Measurements from ENCODE around the gene GIPC2.

Gene GIPC2

DNA sequence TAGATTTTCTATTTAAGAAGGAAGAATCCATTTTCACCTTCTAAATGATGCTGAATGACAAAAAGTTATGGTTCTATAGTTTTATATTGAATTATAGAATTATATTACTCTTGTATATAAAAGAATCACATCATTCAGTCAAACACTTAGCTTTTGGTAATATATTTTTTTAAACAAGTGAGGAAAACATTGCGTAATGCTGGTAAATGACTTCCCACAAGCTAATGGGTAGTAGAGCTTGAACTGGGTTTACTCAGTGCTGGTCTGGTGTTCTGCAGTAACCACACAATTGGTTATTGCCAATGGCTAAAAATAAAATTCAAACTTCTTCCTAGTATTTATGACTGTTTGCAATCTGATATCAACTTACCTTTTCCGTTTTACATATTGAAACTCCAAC, 10.6 kb upstream of the GIPC2 start:
- in situ Hi-C loops (cut with HindIII; ENCODE audit: low sequenced_read_pairs) = no loop called here

- in situ Hi-C loops (cut with HindIII; ENCODE audit: low sequenced_read_pairs) = no loop called here
These were observed 9.3 kb upstream of the GIPC2 start for GRCh38 chr1:78036450-78036849.

- in situ Hi-C loops (cut with HindIII; ENCODE audit: low sequenced_read_pairs) = no loop called here
These were observed 7.7 kb upstream of the GIPC2 start for GRCh38 chr1:78038071-78038470.

DNA sequence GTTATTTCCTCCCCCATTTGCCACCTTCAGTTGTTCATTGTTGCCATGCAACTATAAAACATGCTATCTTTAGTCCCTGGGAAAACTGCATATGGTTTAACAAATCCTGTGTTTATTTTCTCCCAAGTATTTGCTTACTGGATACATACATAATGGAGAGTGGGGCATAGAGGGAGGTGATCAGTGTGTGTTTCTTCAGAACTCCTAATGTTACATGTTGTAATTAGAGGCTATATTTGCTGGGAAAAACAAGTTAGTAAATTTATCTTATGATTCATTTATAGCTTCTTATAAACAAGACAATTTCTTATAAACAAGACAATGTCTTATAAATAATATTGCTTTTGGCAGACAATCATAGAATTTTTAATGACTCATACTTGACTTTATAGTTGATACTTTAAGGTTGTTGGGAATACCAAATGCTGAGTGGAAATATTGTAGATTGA, 7.3 kb upstream of the GIPC2 start:
- in situ Hi-C loops (cut with HindIII; ENCODE audit: low sequenced_read_pairs) = no loop called here

- in situ Hi-C loops (cut with HindIII; ENCODE audit: low sequenced_read_pairs) = no loop called here
These were observed 5.2 kb upstream of the GIPC2 start for GRCh38 chr1:78040484-78041089.

- in situ Hi-C loops (cut with HindIII; ENCODE audit: low sequenced_read_pairs) = no loop called here
These were observed 2.3 kb upstream of the GIPC2 start for GRCh38 chr1:78043436-78043835.

- in situ Hi-C loops (cut with HindIII; ENCODE audit: low sequenced_read_pairs) = no loop called here
These were observed 787 bp upstream of the GIPC2 start for GRCh38 chr1:78044796-78045562.

DNA sequence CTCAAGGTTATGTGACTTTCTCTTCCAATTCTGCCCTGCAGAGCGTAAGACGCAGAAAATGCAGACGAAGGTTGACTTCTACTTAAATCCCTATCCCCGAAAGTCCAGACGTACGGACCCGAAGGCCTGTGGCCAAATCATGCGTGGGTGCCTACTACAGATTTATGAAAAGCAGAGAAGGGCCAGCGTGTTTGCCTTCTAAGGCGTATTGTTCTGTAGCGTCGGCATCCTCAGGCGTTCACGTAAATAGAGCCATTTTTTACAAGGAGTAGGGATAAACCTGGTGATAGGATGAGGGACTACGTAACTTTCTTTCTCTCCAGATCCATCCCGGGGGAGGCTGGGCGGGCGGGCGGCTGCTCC, 222 bp upstream of the GIPC2 start:
- in situ Hi-C loops (cut with HindIII; ENCODE audit: low sequenced_read_pairs) = no loop called here

DNA sequence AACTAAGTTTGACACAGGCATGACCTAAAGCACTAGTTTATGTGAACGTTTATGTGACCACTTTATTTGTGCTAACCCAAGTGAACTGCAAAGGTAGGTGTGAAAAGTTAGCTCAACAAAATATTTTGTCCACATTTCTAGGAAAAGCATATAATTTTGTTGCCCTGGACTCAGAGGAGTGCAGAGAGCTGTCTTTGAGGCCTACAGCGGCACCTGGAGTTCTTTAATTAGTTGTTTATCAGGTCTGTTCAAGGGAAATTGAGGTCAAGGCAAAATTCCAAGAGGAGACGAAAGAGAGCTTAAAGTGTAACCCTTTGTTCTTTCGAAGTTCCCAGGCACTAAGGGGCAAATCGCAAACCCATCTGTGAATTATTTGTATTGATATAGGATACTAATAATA, 1.3 kb downstream of the GIPC2 start:
- in situ Hi-C loops (cut with HindIII; ENCODE audit: low sequenced_read_pairs) = no loop called here

GRCh38 chr1:78047631-78048030, 1.9 kb downstream of the GIPC2 start:
- in situ Hi-C loops (cut with HindIII; ENCODE audit: low sequenced_read_pairs) = no loop called here

DNA sequence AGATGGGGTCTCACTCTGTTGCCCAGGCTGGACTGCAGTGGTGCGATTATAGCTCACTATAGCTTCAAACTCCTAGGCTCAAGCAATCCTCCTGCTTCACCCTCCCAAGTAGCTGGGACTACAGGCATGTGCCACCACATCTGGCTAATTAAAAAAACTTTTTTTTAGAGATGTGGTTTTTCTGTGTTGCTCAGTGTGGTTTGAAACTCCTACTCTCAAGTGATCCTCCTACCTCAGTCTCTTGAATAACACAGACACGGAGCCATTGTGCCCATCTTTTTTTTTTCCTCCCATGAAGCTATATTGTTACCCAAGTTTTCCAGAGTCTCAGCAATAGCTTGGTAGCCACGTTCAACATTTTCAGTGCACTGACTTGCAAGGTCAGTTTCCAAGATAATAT, 2.7 kb downstream of the GIPC2 start:
- in situ Hi-C loops (cut with HindIII; ENCODE audit: low sequenced_read_pairs) = no loop called here

GRCh38 chr1:78049396-78049795, 3.6 kb downstream of the GIPC2 start:
- in situ Hi-C loops (cut with HindIII; ENCODE audit: low sequenced_read_pairs) = no loop called here

DNA sequence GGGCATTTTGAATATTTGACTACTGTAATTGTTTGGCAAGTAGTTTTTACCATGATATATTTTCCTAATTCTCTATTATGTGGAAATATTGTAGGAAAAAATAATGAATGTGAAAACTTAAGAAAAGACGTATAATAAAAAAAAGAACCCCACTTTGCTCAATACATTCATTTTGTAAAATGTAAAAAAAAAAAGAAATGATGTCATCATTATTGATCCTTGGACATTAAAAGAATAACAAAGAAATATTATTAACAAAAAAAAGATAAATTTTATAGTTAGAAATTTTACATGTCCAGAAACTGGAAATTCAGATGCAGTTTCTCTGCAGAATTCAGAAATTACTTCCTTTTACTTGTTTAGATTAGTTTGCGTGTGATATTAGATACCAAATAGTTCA, 5.2 kb downstream of the GIPC2 start:
- in situ Hi-C loops (cut with HindIII; ENCODE audit: low sequenced_read_pairs) = loop anchor here (10.0 kb wide), 1 partner anchor 54 kb away; no protein-coding TSS in a partner anchor

- in situ Hi-C loops (cut with HindIII; ENCODE audit: low sequenced_read_pairs) = loop anchor here (10.0 kb wide), 1 partner anchor 52 kb away; no protein-coding TSS in a partner anchor
These were observed 7.1 kb downstream of the GIPC2 start for GRCh38 chr1:78052685-78053405.

- in situ Hi-C loops (cut with HindIII; ENCODE audit: low sequenced_read_pairs) = loop anchor here (10.0 kb wide), 1 partner anchor 51 kb away; no protein-coding TSS in a partner anchor
These were observed 7.7 kb downstream of the GIPC2 start for GRCh38 chr1:78053498-78053897.

DNA sequence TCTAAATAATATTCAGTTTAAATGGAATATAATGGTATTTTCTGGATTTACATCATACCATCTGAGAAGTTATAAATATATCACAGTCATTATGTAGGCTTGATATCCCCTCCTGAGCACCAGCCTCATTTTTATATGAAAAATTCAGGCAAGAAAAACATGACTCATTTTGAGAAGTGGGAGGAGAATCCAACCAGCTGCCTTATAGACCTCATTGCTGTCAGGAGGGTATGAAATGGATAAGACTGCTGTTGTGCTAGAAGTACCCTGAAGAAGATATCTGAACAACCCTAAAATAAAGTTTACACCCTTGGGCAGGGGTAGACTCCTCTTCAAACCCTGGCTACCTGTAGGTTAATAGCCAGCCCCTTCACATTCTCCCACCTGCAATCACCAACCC, 8.8 kb downstream of the GIPC2 start:
- in situ Hi-C loops (cut with HindIII; ENCODE audit: low sequenced_read_pairs) = loop anchor here (10.0 kb wide), 1 partner anchor 50 kb away; no protein-coding TSS in a partner anchor

DNA sequence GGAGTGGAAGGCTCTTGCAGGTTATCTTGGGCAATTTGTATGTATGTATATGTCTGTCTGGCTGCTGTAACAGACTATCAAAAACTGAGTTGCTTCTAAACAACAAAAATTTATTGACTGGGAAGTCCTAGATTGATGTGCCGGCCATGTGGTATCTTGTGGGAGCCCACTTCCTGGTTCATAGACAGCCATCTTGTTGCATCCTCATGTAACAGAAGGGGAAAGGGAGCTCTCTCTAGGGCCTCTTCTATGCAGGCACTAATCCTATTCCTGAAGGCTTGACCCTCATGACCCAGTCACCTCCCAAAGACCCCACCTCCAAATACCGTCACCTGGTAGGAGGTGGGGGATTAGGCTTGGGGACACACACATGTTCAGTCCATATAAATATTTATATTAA, 9.2 kb downstream of the GIPC2 start:
- in situ Hi-C loops (cut with HindIII; ENCODE audit: low sequenced_read_pairs) = loop anchor here (10.0 kb wide), 1 partner anchor 50 kb away; no protein-coding TSS in a partner anchor

- in situ Hi-C loops (cut with HindIII; ENCODE audit: low sequenced_read_pairs) = loop anchor here (10.0 kb wide), 1 partner anchor 49 kb away; no protein-coding TSS in a partner anchor
These were observed 9.9 kb downstream of the GIPC2 start for GRCh38 chr1:78055565-78056132.

DNA sequence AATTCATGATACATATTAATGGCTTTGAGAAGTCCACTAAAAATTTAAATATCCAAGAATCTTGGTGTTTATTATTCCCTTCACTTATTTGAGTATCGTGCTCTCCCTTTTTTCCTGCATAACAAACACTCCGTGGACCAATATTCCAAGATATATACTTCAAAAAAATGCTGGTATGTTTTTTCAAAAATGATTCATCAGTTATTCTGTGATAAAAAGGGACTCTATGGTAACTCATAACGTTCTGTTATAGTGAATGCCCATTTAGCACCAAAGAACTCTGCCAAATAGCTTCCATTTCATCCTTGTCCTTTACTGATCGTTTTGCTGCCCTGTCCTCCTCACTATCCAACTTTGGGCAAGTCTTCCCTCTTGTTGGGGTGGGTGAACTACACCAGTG, 12.9 kb downstream of the GIPC2 start:
- in situ Hi-C loops (cut with HindIII; ENCODE audit: low sequenced_read_pairs) = loop anchor here (10.0 kb wide), 1 partner anchor 46 kb away; no protein-coding TSS in a partner anchor

DNA sequence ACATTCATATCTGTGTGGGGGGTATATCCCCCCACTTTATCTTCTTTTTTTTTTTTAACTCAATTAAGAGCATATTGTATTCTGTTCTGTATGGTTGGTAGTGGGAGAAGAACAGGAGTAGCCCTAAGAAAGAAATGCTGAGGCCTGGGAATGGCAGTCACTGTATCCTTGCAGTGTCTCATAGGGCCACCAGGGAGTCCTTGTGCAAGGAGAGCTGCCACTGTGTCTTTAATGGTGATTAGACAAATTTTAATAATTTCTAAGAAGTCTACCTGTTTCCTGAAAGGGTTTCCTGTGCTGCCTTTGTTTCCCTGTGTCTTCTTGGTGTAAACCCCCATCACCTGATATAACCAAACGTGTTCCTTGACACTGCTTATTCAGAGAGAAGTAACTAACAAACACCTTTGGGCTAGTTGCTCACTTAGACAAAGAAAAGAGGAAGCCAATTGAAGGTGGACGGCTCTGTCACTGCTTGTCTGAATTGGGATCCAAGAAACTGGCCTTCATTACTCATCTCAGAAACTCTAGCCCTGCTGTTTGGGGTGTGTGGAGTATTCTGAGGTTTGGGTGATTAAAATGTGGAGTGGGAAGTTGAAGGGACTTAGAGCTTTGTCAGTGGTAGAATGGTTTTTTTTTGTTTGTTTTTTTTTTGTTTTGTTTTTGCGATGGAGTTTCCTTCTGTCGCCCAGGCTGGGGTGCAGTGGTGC, 15.2 kb downstream of the GIPC2 start:
- in situ Hi-C loops (cut with HindIII; ENCODE audit: low sequenced_read_pairs) = no loop called here
